NCI-H526 (cell line): ENCODE measurements around the gene MRC2.
A peak's percentile ranks its signal among the peaks of the same experiment; 100 is the strongest.

Source experiments
- DNase-seq, 2 experiments: peaks; one replicate each; lab custom pipeline; 2025; lab: John Stamatoyannopoulos, UW

MRC2 gene

DNA sequence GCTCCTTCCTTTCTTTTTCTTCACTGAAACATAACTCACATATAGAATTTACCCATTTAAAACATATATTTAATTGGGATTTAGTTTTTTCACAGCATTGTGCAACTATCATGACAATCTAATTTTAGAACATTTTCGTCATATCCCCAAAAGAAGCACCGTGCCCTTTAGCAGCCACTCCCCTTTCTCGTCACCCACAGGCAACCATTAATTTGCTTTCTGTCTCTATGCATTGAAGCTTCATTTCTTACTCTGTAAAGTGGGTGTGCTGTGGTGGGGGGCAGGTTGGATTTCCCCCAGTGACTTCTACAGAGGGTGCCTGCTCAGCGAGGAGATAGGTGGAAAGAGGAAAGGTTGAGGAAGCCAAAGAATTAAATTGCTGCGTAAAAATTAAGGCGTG, 35.8 kb downstream of the MRC2 start:
- no peak for DNase-seq

DNA sequence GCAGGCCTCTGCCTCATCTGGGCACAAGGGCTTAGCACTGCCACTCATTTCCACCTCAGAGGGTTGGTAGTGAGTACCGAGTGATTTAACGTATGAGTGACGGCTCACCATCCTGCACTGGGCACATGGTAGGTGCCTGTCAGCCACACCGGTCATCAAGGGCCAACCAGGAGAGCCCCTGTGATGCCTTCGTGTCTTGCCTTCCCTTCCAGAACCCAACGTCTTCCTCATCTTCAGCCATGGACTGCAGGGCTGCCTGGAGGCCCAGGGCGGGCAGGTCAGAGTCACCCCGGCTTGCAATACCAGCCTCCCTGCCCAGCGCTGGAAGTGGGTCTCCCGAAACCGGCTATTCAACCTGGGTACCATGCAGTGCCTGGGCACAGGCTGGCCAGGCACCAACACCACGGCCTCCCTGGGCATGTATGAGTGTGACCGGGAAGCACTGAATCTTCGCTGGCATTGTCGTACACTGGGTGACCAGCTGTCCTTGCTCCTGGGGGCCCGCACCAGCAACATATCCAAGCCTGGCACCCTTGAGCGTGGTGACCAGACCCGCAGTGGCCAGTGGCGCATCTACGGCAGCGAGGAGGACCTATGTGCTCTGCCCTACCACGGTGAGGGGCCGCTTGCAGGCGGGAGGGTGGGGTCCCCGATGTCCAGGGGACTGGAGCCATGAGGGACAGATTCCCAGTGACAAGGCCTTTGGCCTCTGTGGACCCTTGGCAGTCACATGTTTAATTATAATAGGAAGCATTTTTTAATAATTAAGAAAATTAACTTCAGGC, 37.1 kb downstream of the MRC2 start:
- DNase-seq = no peak

DNA sequence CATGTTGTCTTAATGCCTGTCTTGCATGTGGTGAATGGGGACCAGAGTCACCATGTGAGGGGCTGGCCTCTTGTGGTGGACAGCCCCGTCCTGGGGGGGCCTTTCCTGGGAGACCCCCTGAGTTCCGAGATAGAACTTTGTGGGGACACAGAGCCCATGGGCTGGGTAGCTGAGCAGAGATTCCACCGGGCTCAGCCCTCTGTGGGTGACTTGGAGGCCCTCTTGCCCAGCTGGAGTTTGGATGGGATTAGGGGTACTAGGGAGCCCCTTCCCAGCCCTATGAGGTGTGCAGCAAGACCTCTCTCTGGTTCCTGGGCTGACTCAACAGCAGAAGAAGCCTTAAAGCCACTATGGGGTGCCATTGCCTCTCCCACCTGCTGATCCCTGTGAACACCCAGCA, 38.1 kb downstream of the MRC2 start:
- DNase-seq = no peak

DNA sequence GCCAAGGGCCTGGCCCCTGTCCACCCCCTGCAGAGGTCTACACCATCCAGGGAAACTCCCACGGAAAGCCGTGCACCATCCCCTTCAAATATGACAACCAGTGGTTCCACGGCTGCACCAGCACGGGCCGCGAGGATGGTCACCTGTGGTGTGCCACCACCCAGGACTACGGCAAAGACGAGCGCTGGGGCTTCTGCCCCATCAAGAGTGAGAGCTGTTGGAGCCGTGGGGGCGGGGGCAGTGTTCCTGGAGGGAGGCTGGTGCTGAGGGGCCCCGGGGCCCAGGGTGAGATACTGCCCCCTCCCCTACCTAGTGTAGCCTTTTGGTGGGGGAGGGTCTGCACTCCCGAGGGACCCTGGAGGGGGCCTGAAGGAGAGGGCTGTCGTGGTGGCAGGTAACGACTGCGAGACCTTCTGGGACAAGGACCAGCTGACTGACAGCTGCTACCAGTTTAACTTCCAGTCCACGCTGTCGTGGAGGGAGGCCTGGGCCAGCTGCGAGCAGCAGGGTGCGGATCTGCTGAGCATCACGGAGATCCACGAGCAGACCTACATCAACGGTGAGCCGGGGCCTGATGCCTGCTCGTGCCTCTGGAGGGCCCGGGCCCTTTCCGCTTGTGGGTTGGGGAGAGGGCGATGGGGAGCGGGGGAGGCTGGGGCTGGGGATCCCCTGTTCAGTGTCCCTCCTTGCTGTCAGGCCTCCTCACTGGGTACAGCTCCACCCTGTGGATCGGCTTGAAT, 38.8 kb downstream of the MRC2 start:
- no peak for DNase-seq

DNA sequence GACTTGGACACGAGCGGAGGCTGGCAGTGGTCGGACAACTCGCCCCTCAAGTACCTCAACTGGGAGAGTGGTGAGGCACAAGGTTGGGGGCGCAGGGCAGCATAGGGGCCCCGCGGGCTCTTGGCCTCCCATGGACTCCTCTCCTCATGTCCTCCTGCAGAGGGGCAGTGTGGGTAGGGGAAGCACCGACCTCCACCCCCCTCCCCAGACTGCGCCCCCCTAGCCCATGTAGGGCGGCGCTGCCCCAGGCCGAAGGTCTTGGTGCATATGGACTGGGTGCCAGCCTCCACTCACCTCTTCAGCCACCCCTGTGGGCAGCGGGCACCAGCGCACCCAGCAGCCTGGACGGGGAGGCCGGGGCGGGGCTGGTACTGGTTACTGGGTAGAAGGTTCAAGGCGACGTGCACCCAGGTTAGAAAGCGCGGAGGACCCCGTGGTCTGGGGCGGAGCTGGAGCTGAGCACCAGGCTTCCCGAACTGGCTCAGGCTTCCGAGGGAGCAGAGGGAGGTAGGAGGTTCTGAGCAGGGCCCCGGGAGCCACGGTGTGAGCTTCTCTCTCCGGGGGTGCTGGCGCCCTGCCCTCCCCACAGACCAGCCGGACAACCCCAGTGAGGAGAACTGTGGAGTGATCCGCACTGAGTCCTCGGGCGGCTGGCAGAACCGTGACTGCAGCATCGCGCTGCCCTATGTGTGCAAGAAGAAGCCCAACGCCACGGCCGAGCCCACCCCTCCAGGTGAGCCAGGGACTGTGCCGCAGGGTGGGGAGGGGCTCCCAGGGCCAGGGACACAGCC, 39.5 kb downstream of the MRC2 start:
- DNase-seq = no peak

DNA sequence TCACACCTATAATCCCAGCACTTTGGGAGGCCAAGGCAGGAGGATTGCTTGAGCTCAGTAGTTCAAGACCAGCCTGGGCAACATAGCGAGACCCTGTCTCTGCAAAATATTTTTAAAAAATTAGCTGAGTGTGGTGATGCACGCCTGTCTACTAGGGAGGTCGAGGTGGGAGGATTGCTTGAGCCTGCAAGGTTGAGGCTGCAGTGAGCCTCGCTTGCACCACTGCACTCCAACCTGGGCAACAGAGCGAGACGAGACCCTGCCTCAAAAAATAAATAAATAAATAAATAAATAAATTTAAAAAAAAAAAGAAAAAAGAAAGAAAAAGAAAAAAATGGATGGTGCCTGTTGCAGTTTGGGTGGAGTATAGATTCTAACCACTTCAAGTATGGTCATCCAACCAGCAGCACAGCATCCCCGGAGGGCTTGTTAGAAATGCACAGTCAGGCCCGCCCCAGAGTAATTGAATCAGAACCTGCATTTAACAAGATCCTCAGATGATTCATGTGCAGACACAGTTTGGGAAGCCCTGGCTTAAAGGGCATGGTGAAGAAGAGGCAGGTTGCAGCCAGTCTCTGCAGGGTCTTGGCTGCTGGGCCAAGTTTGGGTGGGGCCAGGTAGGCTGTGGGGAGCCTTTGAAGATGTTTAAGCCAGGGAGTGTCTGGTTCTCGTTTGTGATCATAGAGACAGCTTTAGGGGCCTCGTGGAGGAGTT, 40.8 kb downstream of the MRC2 start:
- no peak for DNase-seq

DNA sequence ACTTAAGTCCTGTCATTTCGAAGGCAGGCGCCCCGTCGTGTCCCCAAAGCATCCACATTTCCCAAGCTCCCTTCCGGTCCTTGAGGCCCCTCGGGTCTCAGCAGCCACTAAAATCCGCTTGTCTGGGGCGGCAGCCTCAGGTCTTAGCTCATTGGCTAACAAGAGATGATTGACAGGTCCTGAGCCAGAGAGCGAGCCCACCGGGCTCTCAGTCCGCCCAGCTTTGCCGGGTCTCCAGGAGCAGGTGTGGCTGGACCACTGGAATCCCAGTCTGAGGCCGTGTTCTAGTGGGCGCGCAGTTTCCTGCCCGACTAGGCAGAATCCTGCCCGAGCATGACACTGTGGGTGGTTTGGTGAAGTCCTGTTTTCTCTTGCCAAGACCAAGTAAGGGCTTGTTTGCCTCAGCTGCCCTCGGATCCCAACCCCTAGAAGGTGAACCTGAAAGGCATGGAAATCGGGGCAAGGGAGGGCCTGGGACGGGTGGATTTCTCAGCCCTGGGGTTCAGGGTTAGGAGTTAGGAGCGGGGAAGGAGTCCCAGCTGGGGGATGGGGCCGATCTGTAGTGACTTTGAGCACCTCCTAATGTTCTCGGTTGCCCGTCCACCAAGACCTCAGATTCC, 42.8 kb downstream of the MRC2 start:
- no peak for DNase-seq

DNA sequence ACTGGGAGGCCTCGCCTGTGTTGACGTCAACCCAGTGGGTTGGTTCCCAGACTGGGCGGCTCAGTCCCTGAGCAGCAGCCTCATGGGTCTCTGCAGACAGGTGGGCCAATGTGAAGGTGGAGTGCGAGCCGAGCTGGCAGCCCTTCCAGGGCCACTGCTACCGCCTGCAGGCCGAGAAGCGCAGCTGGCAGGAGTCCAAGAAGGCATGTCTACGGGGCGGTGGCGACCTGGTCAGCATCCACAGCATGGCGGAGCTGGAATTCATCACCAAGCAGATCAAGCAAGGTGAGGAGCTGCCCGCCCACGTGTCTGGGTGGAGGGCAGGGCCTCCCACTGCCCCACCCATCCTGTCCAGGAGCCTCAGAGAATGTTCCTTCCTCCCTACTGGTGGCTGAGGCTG, 44.1 kb downstream of the MRC2 start:
- peak in 1 of 2 experiments; percentile 31 for DNase-seq

DNA sequence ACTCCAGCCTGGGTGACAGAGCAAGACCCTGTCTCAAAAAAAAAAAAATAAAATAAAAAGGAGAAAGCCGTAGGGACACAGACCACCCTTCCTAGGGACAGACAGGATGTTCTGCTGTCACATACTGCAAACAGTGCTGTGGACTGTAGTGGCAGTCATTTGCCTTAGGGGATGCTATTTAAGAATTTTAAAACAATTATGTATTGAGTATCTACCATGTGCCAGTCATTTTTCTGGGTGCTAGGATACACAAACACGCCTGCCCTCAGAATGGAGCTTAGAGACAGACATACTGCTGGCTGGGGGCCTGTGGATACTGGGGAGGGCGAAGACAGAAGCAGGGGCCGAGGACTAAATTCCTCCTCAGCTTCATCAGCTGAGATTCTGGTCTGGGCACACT, 45.5 kb downstream of the MRC2 start:
- no peak for DNase-seq

DNA sequence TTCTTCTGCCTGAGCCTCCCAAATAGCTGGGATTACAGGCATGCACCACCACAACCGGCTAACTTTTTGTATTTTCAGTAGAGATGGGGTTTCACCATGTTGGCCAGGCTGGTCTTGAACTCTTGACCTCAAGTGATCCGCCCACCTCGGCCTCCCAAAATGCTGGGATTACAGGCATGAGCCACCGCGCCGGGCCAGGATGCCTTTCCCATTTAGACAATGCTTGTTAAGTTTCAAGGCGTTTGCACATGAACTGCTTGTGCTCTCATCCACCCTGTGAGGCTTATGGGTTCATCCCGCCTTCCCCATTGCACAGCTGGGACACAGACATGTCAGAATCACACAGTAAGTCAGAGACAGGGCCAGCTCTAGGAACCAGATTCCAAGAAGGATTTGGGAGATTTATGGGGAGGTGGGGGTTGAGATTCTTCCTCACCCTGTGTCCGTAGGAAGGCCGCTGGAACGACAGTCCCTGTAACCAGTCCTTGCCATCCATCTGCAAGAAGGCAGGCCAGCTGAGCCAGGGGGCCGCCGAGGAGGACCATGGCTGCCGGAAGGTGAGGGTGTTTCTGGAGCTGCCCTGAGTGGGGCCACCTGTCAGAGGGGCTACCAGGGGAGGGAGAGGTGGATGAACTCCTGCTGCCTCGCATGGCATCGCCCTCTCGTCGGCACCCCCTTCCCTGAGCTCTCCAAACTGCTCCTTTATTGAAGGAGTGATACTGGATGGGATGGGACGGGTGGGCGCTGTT, 46.3 kb downstream of the MRC2 start:
- no peak for DNase-seq

DNA sequence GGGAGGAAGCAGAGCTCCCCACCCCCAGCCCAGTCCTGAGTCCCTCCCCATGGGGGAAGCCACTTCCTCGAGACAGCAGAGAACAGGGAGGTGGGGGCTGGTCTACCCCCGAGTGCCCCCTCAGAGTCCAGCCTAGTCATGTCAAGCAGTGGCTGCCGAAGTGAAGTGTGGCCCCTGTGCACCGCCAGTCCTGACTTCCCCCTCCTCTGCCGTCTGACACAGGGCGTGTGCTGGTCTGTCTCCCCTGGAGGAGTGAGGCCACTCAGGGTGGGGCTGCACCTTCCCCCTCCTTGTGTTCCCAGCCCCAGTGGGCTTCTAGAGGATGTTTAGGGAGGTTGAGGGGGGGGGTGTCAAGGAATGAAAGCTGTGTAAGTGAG, 46.9 kb downstream of the MRC2 start:
- DNase-seq = no peak

DNA sequence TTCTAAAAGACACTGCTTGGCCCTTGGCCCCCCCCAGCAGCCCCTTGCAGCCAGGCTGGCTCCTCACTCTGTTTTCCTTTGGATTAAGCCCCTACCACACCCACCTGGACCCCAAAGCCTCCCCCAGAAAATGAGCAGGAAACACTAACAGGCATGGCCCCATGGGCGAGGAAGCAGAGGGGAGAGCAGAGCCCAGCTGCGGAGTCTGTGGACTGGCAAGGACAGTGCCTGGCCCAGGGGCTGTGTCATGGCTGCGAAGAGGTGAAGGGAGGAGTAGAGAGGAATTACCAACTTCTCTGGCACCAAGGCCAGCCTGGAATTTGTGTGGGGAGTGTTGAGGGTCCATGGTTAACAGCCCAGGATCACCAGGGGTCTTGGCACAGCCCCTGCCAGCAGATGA, 47.4 kb downstream of the MRC2 start:
- no peak for DNase-seq

DNA sequence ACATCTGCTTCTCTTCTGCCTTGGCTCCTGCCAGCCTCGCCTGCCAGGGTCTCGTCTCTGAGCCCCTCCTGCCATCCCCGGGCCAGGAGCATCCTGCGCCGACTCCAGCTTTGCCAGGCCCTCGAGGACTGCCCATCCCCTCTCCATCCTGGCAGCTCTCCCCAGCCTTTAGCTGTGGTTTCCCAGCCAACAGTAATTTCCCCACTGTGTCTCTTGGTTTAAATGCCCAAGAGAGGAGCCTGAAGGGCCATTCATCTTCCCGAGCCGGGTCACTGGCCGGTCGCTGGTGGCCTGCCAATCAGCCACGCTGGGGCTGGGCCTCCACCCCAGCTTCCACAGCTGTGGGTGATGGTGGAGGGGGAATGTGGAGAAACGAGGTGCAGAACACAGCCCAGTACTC, 47.8 kb downstream of the MRC2 start:
- DNase-seq = no peak

DNA sequence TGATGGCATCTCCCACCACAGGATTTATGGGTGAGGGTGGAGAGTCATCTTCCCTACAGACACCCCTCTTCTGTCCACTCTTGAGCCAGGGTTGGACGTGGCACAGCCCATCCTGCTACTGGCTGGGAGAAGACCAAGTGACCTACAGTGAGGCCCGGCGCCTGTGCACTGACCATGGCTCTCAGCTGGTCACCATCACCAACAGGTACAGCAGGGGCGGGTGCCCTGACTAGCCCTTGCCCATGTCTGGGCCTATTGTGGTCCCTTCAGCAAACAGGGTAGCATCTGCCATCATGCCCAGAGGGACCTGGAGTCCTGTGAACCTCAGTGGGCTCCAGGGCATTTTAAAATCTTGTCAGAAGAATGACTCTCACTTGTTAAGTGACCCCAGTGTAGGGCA, 48.2 kb downstream of the MRC2 start:
- DNase-seq = no peak

DNA sequence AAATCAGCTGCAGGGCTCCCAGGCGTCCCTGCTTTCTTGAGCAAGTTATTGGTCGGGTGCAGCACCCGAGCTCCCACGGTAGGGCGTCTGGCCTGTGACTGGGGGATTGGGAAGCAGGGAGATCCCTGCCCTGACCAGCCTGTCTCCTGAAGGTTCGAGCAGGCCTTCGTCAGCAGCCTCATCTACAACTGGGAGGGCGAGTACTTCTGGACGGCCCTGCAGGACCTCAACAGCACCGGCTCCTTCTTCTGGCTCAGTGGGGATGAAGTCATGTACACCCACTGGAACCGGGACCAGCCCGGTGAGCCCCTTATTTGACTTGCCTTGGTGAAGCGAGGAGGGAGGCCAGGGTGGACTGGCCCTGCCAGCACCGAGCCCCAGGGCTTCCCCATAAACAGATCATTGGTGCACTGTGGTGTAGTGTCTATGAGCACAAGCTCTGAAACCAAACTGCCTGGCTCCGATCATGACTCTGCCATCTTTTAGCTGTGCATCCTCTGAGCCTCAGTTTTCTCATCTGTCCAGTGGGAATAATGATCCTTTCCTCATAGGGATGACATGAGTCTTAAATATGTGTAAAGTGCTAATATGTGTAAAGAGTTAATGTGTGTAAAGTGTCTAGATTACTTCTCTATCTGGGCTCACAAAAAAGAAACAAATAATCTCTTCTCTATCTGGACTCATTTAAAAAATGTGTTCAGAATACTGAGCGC, 48.9 kb downstream of the MRC2 start:
- DNase-seq = no peak

DNA sequence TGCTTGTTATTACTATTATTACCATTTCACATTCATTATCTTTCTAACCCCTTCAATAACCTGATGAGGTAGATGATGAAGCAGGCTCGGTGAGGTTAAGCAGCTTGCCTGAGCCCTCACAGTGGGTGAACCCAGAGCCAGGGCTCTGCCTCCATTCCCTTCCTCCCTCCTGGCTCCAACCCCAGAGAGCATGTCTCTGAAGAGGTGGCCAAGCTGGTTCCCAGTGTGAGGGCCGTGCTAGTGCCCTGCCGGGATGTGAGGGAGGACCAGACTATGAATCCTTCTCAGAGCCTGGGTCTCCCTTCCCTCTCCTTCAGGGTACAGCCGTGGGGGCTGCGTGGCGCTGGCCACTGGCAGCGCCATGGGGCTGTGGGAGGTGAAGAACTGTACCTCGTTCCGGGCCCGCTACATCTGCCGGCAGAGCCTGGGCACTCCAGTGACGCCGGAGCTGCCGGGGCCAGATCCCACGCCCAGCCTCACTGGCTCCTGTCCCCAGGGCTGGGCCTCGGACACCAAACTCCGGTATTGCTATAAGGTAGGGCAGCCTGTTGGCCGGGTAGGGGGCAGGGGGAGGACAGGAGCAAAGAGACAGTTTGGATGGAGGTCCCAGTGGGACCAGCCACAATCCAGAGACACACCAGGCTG, 49.6 kb downstream of the MRC2 start:
- DNase-seq = no peak

DNA sequence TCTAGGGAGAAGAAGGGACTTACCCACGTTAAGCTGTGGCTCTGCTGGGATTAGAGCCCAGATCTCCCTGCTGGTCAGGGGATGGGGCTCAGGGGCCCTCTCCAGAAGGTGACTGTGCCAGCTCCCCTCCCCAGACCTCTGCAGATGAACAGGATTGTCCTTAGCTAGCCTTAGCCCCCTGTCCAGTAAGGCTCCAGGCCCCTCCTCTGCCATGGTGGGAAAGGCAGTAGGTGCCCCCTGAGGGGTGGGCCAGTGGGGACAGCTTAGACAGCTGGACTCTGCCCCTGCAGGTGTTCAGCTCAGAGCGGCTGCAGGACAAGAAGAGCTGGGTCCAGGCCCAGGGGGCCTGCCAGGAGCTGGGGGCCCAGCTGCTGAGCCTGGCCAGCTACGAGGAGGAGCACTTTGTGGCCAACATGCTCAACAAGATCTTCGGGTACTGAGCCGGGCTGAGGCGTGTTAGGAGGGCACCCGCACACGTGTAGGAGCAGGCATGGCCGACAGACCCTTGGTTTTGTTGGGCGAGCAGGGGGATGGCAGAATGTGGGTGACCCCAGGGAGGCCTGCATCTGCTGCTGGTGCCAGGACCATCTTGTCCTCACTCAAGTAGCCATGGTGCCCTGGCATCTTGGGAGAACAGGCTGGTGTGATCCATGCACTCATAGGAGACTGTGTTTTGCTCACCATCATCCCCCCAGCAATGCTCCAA, 50.9 kb downstream of the MRC2 start:
- no peak for DNase-seq

DNA sequence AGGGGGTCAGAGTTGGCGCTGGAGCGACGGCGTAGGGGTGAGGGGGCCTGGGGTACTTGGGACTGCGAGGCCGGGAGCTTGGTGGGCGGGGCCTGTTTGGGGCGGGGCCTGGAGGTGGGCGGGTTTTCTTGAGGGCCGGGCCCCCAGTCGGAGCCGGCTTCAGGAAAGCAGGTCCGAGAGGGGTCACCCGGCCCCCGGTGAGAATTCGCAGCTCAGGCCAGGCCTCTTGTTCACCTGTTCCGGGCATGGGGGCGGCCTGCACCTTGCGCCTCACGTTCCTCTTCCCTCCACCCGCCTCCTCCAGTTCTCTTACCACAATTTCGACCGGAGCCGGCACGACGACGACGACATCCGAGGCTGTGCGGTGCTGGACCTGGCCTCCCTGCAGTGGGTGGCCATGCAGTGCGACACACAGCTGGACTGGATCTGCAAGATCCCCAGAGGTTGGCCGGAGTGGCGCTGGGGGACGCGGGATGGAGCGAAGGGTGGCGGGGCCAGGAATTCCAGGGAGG, 52.5 kb downstream of the MRC2 start:
- no peak for DNase-seq

DNA sequence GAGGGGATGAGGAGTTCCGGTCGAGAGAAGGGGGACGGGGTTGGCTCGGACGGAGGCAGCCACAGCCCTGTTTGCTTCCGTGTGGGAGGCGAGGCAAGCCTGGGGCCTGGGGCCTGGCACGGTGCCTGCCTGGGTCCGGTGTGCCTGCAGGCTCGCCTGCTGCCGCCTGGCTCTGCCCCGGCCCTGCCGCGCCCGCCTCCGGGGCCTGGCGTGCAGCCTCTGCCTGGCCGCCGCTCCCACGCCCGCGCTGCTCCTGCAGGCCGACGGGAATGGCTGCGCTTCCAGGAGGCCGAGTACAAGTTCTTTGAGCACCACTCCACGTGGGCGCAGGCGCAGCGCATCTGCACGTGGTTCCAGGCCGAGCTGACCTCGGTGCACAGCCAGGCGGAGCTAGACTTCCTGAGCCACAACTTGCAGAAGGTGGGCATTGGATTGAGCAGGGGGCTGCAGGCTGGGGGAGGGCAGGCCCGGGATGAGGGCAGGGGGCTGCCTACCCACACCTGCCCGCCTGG, 53.1 kb downstream of the MRC2 start:
- no peak for DNase-seq
